ENCODE data around the gene GMDS. TPM values are rescaled to one million over a fixed set of nuclear protein-coding genes. Genes with fewer than 3 reads are reported as not detected.

Gene GMDS
- total RNA-seq, 1 donor from 2014 or later: 44.5 TPM

DNA sequence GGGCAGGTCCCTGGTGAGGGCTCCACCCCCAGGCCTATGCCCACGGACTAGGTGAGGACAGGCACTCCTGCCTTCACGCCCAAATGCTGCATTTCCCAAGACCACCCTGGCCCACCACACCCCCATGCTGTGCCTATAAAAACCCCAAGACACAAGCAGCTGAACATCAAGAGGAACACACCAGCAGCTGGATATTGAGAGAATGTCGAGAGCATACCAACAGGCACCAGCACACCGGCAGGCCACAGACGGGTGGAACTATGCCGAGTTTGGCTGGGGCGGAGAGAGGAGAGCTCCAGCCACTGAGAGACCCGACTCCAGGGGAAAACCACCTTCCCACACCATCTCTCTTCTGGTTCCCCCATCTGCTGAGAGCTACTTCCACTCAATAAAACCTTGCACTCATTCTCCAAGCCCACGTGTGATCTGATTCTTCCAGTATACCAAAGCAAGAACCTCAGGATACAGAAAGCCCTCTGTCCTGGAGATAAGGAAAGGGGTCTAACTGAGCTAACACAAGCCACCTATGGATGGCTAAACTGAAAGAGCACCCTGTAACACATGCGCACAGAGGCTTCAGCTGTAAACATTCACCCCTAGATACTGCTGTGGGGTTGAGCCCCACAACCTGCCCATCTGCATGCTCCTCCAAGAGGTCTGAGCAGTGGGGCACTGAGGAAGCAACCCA lies 319.5 kb downstream of the GMDS start:
- no peak for DNase-seq (ENCODE audit: low spot score)
- Mint-ChIP-seq H3K27me3 (ENCODE audit: insufficient read depth) (no peaks in the 10 kb centered on the region), H3K4me1 (ENCODE audit: low read depth) (no peaks in the 10 kb centered on the region), H3K9me3 (no peaks in the 10 kb centered on the region), H3K27ac (no peak overlapping the region), H3K4me3 (no peak overlapping the region), H3K36me3 (ENCODE audit: low read depth) (peaks cover 5% of the 10 kb centered on the region)
- intact Hi-C loops (cut with micrococcal nuclease): no loop called here

GRCh38 chr6:1923449-1923848 lies 322.0 kb downstream of the GMDS start:
- no peak for DNase-seq (ENCODE audit: low spot score)
- no peak overlapping the region for H3K4me3 Mint-ChIP-seq

DNA sequence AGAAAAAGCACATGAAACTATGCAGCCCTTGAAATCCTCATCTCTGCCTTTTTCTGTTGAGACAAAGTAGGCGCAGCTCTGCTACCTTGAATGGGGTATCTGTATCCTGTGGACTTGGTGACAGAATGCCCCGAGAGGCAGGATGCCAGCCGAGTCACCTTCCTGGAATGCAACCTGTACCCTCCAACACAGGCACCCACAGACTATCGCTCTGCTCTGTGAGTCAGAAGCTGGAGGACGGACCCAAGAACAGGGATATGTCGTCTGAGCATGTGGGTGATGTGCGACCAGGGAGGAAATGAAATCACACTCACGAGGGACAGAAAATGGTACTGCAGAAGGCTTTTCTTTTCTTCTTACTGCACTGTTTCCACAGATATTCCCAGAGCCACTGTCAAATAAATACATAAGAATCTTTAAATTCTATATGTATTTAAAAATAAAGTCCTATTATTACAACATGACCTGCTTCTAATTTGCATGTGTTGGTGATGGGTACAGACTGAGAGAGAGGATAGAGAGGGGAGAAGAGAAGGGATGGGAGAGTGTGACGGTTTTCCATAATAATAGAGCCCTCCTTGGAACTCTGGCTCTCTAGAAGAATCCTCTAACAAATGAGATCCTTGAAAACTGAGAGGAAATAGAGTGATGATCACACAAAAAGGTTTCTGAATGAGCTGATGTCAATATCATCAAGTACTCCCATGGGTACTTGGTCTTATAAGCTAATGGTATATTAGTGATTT lies 327.6 kb downstream of the GMDS start:
- Mint-ChIP-seq H3K4me3 (no peak overlapping the region), H3K36me3 (ENCODE audit: low read depth) (no peaks in the 10 kb centered on the region), H3K4me1 (ENCODE audit: low read depth) (peaks cover 14% of the 10 kb centered on the region), H3K27ac (no peak overlapping the region), H3K9me3 (no peaks in the 10 kb centered on the region), H3K27me3 (ENCODE audit: insufficient read depth) (no peaks in the 10 kb centered on the region)
- DNase-seq (ENCODE audit: low spot score): no peak
- intact Hi-C loops (cut with micrococcal nuclease): no loop called here

More at GRCh38 chr6:1923449-1923848, 322.0 kb downstream of the GMDS start:
- Mint-ChIP-seq H3K4me1 (ENCODE audit: low read depth) (no peaks in the 10 kb centered on the region), H3K36me3 (ENCODE audit: low read depth) (no peaks in the 10 kb centered on the region), H3K9me3 (no peaks in the 10 kb centered on the region), H3K27ac (no peak overlapping the region), H3K27me3 (ENCODE audit: insufficient read depth) (no peaks in the 10 kb centered on the region)
- intact Hi-C loops (cut with micrococcal nuclease): no loop called here

DNA sequence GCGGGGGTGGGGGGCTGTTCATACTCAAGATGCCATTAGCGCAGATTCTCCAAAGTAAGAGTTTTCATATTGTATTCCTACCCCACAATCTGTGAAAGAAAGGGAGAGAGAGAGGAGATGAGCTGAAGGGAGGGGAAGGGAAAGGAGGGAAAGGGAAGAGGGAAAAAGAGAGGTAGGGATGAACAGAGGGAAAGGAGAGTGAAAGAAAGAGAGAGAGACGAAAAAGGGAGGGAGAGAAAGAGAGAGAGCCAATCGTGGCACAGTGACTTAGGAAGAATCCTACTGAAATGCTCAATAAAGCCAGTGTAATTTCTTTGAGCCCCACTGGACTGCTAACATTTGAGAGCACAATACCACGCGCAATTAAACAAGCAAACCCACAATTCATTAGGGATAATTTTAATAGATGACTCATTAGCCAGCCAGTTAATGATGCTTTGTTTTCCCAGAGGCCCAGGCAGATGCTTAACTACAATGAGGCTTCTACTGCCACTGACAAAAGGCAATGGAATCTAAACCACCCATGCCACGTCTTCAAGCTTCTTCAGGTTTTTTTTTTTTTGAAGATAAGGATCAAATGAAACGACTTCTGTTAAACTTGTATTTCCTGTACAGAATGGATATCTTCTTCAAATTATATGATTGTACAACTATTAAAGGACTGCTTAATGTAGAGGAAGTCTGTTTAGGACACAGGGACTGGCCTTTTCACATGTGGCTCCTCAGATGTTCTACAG lies 328.9 kb downstream of the GMDS start:
- Mint-ChIP-seq H3K27me3 (ENCODE audit: insufficient read depth) (no peaks in the 10 kb centered on the region), H3K9me3 (no peaks in the 10 kb centered on the region), H3K27ac (no peak overlapping the region), H3K4me3 (no peak overlapping the region), H3K36me3 (ENCODE audit: low read depth) (no peaks in the 10 kb centered on the region), H3K4me1 (ENCODE audit: low read depth) (peaks cover 14% of the 10 kb centered on the region)
- intact Hi-C loops (cut with micrococcal nuclease): no loop called here
- DNase-seq (ENCODE audit: low spot score): no peak

- H3K9me3 Mint-ChIP-seq: no peaks in the 10 kb centered on the region
- no peaks in the 10 kb centered on the region for H3K27me3 Mint-ChIP-seq (ENCODE audit: insufficient read depth)
- intact Hi-C loops (cut with micrococcal nuclease): no loop called here
- H3K36me3 Mint-ChIP-seq (ENCODE audit: low read depth): no peaks in the 10 kb centered on the region
- DNase-seq (ENCODE audit: low spot score): no peak
- H3K27ac Mint-ChIP-seq: no peak overlapping the region
- no peak overlapping the region for H3K4me3 Mint-ChIP-seq
- peaks cover 14% of the 10 kb centered on the region for H3K4me1 Mint-ChIP-seq (ENCODE audit: low read depth)
These were observed 330.2 kb downstream of the GMDS start for GRCh38 chr6:1915226-1915625.

GRCh38 chr6:1913577-1913976 lies 331.8 kb downstream of the GMDS start:
- no peaks in the 10 kb centered on the region for H3K36me3 Mint-ChIP-seq (ENCODE audit: low read depth)
- no peaks in the 10 kb centered on the region for H3K9me3 Mint-ChIP-seq
- H3K4me3 Mint-ChIP-seq: no peak overlapping the region
- no peak overlapping the region for H3K27ac Mint-ChIP-seq
- no peak for DNase-seq (ENCODE audit: low spot score)
- no peaks in the 10 kb centered on the region for H3K27me3 Mint-ChIP-seq (ENCODE audit: insufficient read depth)
- intact Hi-C loops (cut with micrococcal nuclease): no loop called here
- peaks cover 14% of the 10 kb centered on the region for H3K4me1 Mint-ChIP-seq (ENCODE audit: low read depth)

DNA sequence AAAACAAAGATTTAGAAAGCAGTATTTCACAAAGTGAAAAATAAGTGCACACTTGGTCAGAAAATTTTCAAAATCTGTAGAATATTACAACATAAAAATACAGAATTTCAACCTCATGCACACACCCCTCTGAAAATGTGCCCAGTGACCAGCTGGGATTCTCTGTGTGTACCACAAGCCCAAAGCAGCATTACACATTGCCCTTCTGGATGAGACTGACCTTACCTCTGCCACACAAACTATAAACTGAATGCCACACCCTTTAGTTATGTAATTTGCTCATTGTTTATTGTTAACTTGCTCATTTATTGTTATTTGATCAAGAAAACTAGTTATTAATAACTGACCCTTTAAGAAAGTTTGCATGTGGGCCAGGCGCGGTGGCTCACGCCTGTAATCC lies 332.7 kb downstream of the GMDS start:
- H3K4me1 Mint-ChIP-seq (ENCODE audit: low read depth): peaks cover 10% of the 10 kb centered on the region
- no peak for DNase-seq (ENCODE audit: low spot score)
- H3K27me3 Mint-ChIP-seq (ENCODE audit: insufficient read depth): no peaks in the 10 kb centered on the region
- no peak overlapping the region for H3K27ac Mint-ChIP-seq
- no peaks in the 10 kb centered on the region for H3K36me3 Mint-ChIP-seq (ENCODE audit: low read depth)
- no peaks in the 10 kb centered on the region for H3K9me3 Mint-ChIP-seq
- intact Hi-C loops (cut with micrococcal nuclease): no loop called here
- no peak overlapping the region for H3K4me3 Mint-ChIP-seq

GRCh38 chr6:1911474-1911873 lies 333.9 kb downstream of the GMDS start:
- no peak overlapping the region for H3K27ac Mint-ChIP-seq
- no peaks in the 10 kb centered on the region for H3K4me1 Mint-ChIP-seq (ENCODE audit: low read depth)
- intact Hi-C loops (cut with micrococcal nuclease): no loop called here
- no peaks in the 10 kb centered on the region for H3K9me3 Mint-ChIP-seq
- no peak overlapping the region for H3K4me3 Mint-ChIP-seq
- no peak for DNase-seq (ENCODE audit: low spot score)
- no peaks in the 10 kb centered on the region for H3K27me3 Mint-ChIP-seq (ENCODE audit: insufficient read depth)
- no peaks in the 10 kb centered on the region for H3K36me3 Mint-ChIP-seq (ENCODE audit: low read depth)

GRCh38 chr6:1910621-1911407 lies 334.6 kb downstream of the GMDS start:
- DNase-seq (ENCODE audit: low spot score): no peak
- H3K9me3 Mint-ChIP-seq: no peaks in the 10 kb centered on the region
- H3K27me3 Mint-ChIP-seq (ENCODE audit: insufficient read depth): no peaks in the 10 kb centered on the region
- no peaks in the 10 kb centered on the region for H3K36me3 Mint-ChIP-seq (ENCODE audit: low read depth)
- intact Hi-C loops (cut with micrococcal nuclease): no loop called here
- H3K27ac Mint-ChIP-seq: no peak overlapping the region
- no peak overlapping the region for H3K4me3 Mint-ChIP-seq
- no peaks in the 10 kb centered on the region for H3K4me1 Mint-ChIP-seq (ENCODE audit: low read depth)

- H3K9me3 Mint-ChIP-seq: no peaks in the 10 kb centered on the region
- no peaks in the 10 kb centered on the region for H3K36me3 Mint-ChIP-seq (ENCODE audit: low read depth)
- H3K4me3 Mint-ChIP-seq: no peak overlapping the region
- H3K4me1 Mint-ChIP-seq (ENCODE audit: low read depth): no peaks in the 10 kb centered on the region
- H3K27ac Mint-ChIP-seq: no peak overlapping the region
- intact Hi-C loops (cut with micrococcal nuclease): no loop called here
- no peak for DNase-seq (ENCODE audit: low spot score)
- no peaks in the 10 kb centered on the region for H3K27me3 Mint-ChIP-seq (ENCODE audit: insufficient read depth)
These were observed 336.6 kb downstream of the GMDS start for GRCh38 chr6:1908784-1909183.

DNA sequence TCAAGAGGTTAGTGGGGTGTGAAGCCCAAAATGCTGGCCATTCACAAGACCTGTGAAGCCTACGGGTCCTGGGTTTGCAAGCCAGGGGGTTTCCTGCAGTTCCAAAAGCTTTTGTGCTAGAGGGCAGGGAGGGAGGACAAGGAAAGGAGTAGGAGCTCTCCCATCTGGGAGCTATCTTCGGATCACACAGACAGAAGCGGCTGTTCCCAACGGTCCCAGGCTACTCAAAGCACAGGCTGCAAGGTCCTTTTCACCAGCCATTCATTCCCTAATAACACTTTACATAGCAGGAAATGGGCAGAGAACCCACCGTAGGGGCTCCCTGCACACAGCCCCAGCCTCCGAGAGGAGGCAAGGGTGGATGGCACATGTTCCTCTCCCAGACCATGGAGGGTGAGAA lies 338.8 kb downstream of the GMDS start:
- DNase-seq (ENCODE audit: low spot score): no peak
- intact Hi-C loops (cut with micrococcal nuclease): no loop called here
- H3K4me3 Mint-ChIP-seq: no peak overlapping the region
- H3K27ac Mint-ChIP-seq: no peak overlapping the region
- H3K4me1 Mint-ChIP-seq (ENCODE audit: low read depth): peaks cover 2% of the 10 kb centered on the region
- no peaks in the 10 kb centered on the region for H3K27me3 Mint-ChIP-seq (ENCODE audit: insufficient read depth)
- no peaks in the 10 kb centered on the region for H3K36me3 Mint-ChIP-seq (ENCODE audit: low read depth)
- no peaks in the 10 kb centered on the region for H3K9me3 Mint-ChIP-seq

DNA sequence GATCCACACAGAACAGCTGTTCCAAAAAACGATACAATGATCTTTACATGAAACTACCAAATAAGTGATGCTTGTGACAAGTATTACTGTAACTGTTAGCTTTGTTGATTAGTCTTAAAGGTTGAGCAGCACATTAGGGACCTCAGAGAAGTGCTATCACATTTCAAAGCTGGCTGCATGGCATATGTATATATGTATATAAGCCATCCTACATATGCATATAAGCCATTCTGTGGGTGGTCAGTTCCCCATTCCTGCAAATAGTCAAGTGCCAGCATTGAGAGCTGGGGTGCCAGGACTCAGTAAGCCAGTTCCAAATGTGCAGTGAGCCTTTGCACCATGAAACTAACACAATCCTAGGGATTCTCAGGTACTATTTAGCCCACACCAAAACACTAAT lies 339.4 kb downstream of the GMDS start:
- Mint-ChIP-seq H3K9me3 (no peaks in the 10 kb centered on the region), H3K36me3 (ENCODE audit: low read depth) (no peaks in the 10 kb centered on the region), H3K4me3 (no peak overlapping the region), H3K4me1 (ENCODE audit: low read depth) (peaks cover 4% of the 10 kb centered on the region), H3K27me3 (ENCODE audit: insufficient read depth) (no peaks in the 10 kb centered on the region), H3K27ac (no peak overlapping the region)
- intact Hi-C loops (cut with micrococcal nuclease): no loop called here
- no peak for DNase-seq (ENCODE audit: low spot score)

All from activated T-helper 1 cell treated with anti-CD3 and anti-CD28 coated beads, Interleukin-12 subunit alpha, Interleukin-12 subunit beta, Interleukin-2, Interleukin-4 antibody, amounts not matched to agents 30 ng/mL and 10 ng/mL and 1 ng/mL, durations not matched to agents 14 hours and 24 hours and 36 hours (primary cell).